Chondrocyte (in vitro differentiated cells): ENCODE data around the gene CMSS1. TPM values are rescaled to one million over a fixed set of nuclear protein-coding genes. Genes with fewer than 3 reads are reported as not detected.

Experiments
- DNase-seq: peaks from one replicate; pipeline ENCODE4 v3.0.0; 2021; ENCODE audit warnings: mixed read lengths, low spot score
- H3K27ac Mint-ChIP-seq: one replicate; pipeline ENCODE4 v1.8.0; 2021; ENCODE audit warnings: mild to moderate bottlenecking, moderate library complexity, mixed read lengths; ENCODE audit not compliant: unreplicated experiment
- H3K27me3 Mint-ChIP-seq: 2 replicates; pipeline ENCODE4 v1.8.0; 2021; ENCODE audit warnings: low read depth, mixed read lengths
- H3K36me3 Mint-ChIP-seq: 2 replicates; pipeline ENCODE4 v1.8.0; 2021; ENCODE audit warnings: low read depth, mixed read lengths
- H3K4me1 Mint-ChIP-seq: 2 replicates; pipeline ENCODE4 v1.8.0; 2021; ENCODE audit warnings: low read depth, mild to moderate bottlenecking, mixed read lengths
- H3K4me3 Mint-ChIP-seq: one replicate; pipeline ENCODE4 v1.8.0; 2021; ENCODE audit warnings: mild to moderate bottlenecking, moderate library complexity, mixed read lengths; ENCODE audit not compliant: unreplicated experiment
- H3K9me3 Mint-ChIP-seq: 2 replicates; pipeline ENCODE4 v1.8.0; 2021; ENCODE audit warnings: low read depth, mixed read lengths
- CTCF ChIP-seq: fragments of 200-600 bp; sonication (generic); IDR thresholded peaks from 2 replicates; pipeline ENCODE4 v1.5.0; 2021; ENCODE audit warnings: antibody characterized with exemption, mild to moderate bottlenecking, moderate library complexity
- long read RNA-seq: library from polyadenylated mRNA; stranded (forward); transcript quantifications from one replicate; pipeline ENCODE4 v2.0.0, GENCODE V29; 2021
- total RNA-seq: library from RNA; stranded (reverse); gene quantifications from 3 replicates; pipeline ENCODE4 v1.2.1, GENCODE V29; 2021

Gene CMSS1
- 19.5 to 57.6 TPM (median 22.3 TPM) in 3 replicates for total RNA-seq
- long read RNA-seq, partial matches to known transcripts: 1 of 6 reads
- long read RNA-seq, other reads (novel, unspliced or antisense): 5 of 6 reads

- H3K4me3 Mint-ChIP-seq: peak within 1 kb of the TSS; percentile 96
Observed at GRCh38 chr3:99817437-99818240, at the start of gene CMSS1. TSS of gene CMSS1 (plus strand) at chr3:99817862.

GRCh38 chr3:99768126-99768525, 49.5 kb upstream of the CMSS1 start:
- no peak for TF ChIP-seq CTCF
- H3K4me3 Mint-ChIP-seq: no peak overlapping the region
- peak overlapping the region; percentile 19 for H3K27ac Mint-ChIP-seq
- no peaks in the 10 kb centered on the region for H3K9me3 Mint-ChIP-seq
- no peaks in the 10 kb centered on the region for H3K27me3 Mint-ChIP-seq
- H3K36me3 Mint-ChIP-seq: peaks cover 22% of the 10 kb centered on the region
- DNase-seq: no peak
- peaks cover 86% of the 10 kb centered on the region for H3K4me1 Mint-ChIP-seq

More at GRCh38 chr3:99817437-99818240, at the start of gene CMSS1:
- TF ChIP-seq CTCF: peak; percentile 53
- Mint-ChIP-seq H3K27me3 (no peaks in the 10 kb centered on the region), H3K36me3 (no peaks in the 10 kb centered on the region), H3K4me1 (peaks cover 32% of the 10 kb centered on the region), H3K27ac (peak within 1 kb of the TSS; percentile 100), H3K9me3 (no peaks in the 10 kb centered on the region)
- peak; percentile 98 for DNase-seq

- Mint-ChIP-seq H3K9me3 (no peaks in the 10 kb centered on the region), H3K36me3 (peaks cover 22% of the 10 kb centered on the region), H3K4me3 (no peak overlapping the region), H3K27me3 (no peaks in the 10 kb centered on the region), H3K4me1 (peaks cover 79% of the 10 kb centered on the region), H3K27ac (peak overlapping the region; percentile 68)
- no peak for TF ChIP-seq CTCF
- DNase-seq: no peak
Observed at GRCh38 chr3:99768808-99769501, 48.7 kb upstream of the CMSS1 start.

- no peaks in the 10 kb centered on the region for H3K9me3 Mint-ChIP-seq
- no peak for TF ChIP-seq CTCF
- H3K36me3 Mint-ChIP-seq: peaks cover 43% of the 10 kb centered on the region
- peaks cover 81% of the 10 kb centered on the region for H3K4me1 Mint-ChIP-seq
- H3K27me3 Mint-ChIP-seq: no peaks in the 10 kb centered on the region
- no peak for DNase-seq
- H3K4me3 Mint-ChIP-seq: no peak overlapping the region
- peak overlapping the region; percentile 57 for H3K27ac Mint-ChIP-seq
Observed at GRCh38 chr3:99772171-99772570, 45.5 kb upstream of the CMSS1 start.

- no peaks in the 10 kb centered on the region for H3K9me3 Mint-ChIP-seq
- peaks cover 81% of the 10 kb centered on the region for H3K4me1 Mint-ChIP-seq
- peak overlapping the region; percentile 57 for H3K27ac Mint-ChIP-seq
- no peak for DNase-seq
- TF ChIP-seq CTCF: no peak
- peaks cover 45% of the 10 kb centered on the region for H3K36me3 Mint-ChIP-seq
- no peaks in the 10 kb centered on the region for H3K27me3 Mint-ChIP-seq
- H3K4me3 Mint-ChIP-seq: no peak overlapping the region
Observed at GRCh38 chr3:99772671-99773070, 45.0 kb upstream of the CMSS1 start.
